Measurements from ENCODE around the gene TAF5L. TPM values are rescaled to one million over a fixed set of nuclear protein-coding genes. Genes with fewer than 3 reads are reported as not detected.

The TAF5L gene
- total and polyA plus RNA-seq, 10 of the 15 experiments (the other 5 are each of a cell fraction or from before 2014, with no cell fraction given): 1.1 to 26.2 (median 19.1) TPM

DNA sequence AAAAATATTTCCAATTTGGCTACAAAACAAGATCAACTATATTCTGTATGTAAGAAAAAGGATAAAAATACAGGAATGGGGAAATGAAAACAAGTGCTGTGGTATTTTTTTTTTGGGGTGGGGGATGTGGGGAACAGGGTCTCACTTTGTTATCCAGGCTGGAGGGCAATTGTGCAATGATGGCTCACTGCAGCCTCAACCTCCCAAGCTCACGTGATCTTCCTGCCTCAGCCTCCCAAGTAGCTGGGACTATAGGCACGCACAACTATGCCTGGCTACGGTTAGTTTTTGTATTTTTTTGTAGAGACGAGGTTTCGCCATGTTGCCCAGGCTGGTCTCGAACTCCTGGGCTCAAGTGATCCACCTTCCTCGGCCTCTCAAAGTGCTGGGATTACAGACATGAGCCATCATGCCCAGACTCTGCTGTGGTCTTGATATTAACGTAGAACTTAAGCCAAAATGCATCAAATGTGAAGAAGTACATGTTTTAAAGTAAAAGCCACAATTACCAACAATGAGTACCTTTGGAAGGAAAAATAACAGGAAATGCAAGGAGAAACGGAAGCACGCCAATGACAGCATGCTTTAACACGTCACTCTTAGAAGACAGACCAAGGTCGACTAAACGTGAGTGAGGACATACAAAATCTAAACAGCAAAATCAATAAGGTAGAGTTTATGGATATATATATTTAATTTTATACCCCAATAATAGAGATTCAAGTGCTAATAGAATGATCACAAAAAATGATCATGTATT is 58.6 kb downstream of the TAF5L start:
- ChIA-PET CTCF (no interaction called here), POLR2A (no interaction called here), SMC1A (ENCODE audit: uncharacterized antibody, unreplicated experiment) (interaction anchor here (0.7 kb wide), 1 partner anchor 612 kb away, joined by 3 read pairs; no protein-coding TSS in a partner anchor), RAD21 (ENCODE audit: unreplicated experiment) (no interaction called here)
- H2AFZ ChIP-seq (ENCODE audit: control insufficient read depth, low read depth, low read length): no peak overlapping the region
- H3K9ac ChIP-seq (ENCODE audit: control insufficient read depth, insufficient read depth, low read length): no peak overlapping the region
- H3K27ac ChIP-seq (ENCODE audit: control insufficient read depth, insufficient read depth): no peak overlapping the region
- in situ Hi-C loops (cut with MboI): no loop called here
- DNase-seq (ENCODE audit: low read depth, low spot score): no peak
- no peaks in the 10 kb centered on the region for H3K36me3 ChIP-seq (ENCODE audit: control insufficient read depth in 2 of 2, insufficient read depth in 2 of 2, low read length in 1 of 2)
- no peaks in the 10 kb centered on the region for H4K20me1 ChIP-seq (ENCODE audit: control insufficient read depth, insufficient read depth)
- H3K9me3 ChIP-seq (replicated peaks; ENCODE audit: control insufficient read depth, insufficient read depth, low read length): no peaks in the 10 kb centered on the region
- no peak for ATAC-seq
- intact Hi-C loops (cut with micrococcal nuclease; ENCODE audit: unreplicated experiment): no loop called here
- FAIRE-seq: no peak
- 56% methylated on average over 13 of the region's 13 CpGs for WGBS (ENCODE audit: insufficient coverage, insufficient replicate concordance, low lambda C conversion rate, missing lambda C conversion rate)
- H3K79me2 ChIP-seq (ENCODE audit: control insufficient read depth, insufficient read depth, low read length): no peaks in the 10 kb centered on the region
- BruUV-seq (replicated peaks): no TSS peak
- no peaks in the 10 kb centered on the region; the same call in 1 of the 2 replicates for H3K4me1 ChIP-seq (ENCODE audit: control insufficient read depth, insufficient read depth, low read length)
- H3K27me3 ChIP-seq (replicated peaks in 1 of 2; ENCODE audit: control insufficient read depth in 2 of 2, insufficient read depth in 2 of 2, low read length in 1 of 2): no peaks in the 10 kb centered on the region
- H3K4me2 ChIP-seq (ENCODE audit: control insufficient read depth, insufficient read depth): no peak overlapping the region
- no peak overlapping the region for H3K4me3 ChIP-seq
- TF ChIP-seq GATAD2B (conservative IDR thresholded peaks at IDR 0.05; ENCODE audit: low read depth) (no peak), SIN3A (IDR thresholded peaks at IDR 0.05; ENCODE audit: low read depth, low read length) (no peak), KAT2A (conservative IDR thresholded peaks at IDR 0.05; ENCODE audit: control insufficient read depth, low read depth, low read length) (no peak), EED (IDR thresholded peaks at IDR 0.05; ENCODE audit: low read depth) (no peak), ZBTB33 (IDR thresholded peaks at IDR 0.05) (no peak), MLLT1 (IDR thresholded peaks at IDR 0.05) (no peak), FOXM1 (IDR thresholded peaks at IDR 0.05; ENCODE audit: low read depth, low read length) (no peak)
- TF ChIP-seq, protein P1, sequence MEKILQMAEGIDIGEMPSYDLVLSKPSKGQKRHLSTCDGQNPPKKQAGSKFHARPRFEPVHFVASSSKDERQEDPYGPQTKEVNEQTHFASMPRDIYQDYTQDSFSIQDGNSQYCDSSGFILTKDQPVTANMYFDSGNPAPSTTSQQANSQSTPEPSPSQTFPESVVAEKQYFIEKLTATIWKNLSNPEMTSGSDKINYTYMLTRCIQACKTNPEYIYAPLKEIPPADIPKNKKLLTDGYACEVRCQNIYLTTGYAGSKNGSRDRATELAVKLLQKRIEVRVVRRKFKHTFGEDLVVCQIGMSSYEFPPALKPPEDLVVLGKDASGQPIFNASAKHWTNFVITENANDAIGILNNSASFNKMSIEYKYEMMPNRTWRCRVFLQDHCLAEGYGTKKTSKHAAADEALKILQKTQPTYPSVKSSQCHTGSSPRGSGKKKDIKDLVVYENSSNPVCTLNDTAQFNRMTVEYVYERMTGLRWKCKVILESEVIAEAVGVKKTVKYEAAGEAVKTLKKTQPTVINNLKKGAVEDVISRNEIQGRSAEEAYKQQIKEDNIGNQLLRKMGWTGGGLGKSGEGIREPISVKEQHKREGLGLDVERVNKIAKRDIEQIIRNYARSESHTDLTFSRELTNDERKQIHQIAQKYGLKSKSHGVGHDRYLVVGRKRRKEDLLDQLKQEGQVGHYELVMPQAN (conservative IDR thresholded peaks at IDR 0.05): no peak

Data from GM12878 (cell line).